ENCODE results near the gene NECAB2. TPM values are rescaled to one million over a fixed set of nuclear protein-coding genes. Genes with fewer than 3 reads are reported as not detected.

The NECAB2 gene
- total RNA-seq, 4 donors from 2014 or later, result not detected

- peaks cover 0 to 5% (median 3%) of the 10 kb centered on the region in 4 donors for H3K4me1 ChIP-seq
- H3K27ac ChIP-seq (replicated peaks in 1 of 4), result no peak overlapping the region
- no peak for DNase-seq (ENCODE audit: extremely low spot score)
- H3K9me3 ChIP-seq, result peaks cover 0 to 8% (median 3%) of the 10 kb centered on the region in 4 donors
- no peak overlapping the region for H3K4me3 ChIP-seq
- no peaks in the 10 kb centered on the region for H3K36me3 ChIP-seq
- WGBS, result 86% methylated on average over 13 of the region's 22 CpGs
- peaks cover 0 to 16% (median 0%) of the 10 kb centered on the region in 4 donors for H3K27me3 ChIP-seq
- no peak for TF ChIP-seq POLR2AphosphoS5 (IDR thresholded peaks at IDR 0.05)
- TF ChIP-seq, protein P1, sequence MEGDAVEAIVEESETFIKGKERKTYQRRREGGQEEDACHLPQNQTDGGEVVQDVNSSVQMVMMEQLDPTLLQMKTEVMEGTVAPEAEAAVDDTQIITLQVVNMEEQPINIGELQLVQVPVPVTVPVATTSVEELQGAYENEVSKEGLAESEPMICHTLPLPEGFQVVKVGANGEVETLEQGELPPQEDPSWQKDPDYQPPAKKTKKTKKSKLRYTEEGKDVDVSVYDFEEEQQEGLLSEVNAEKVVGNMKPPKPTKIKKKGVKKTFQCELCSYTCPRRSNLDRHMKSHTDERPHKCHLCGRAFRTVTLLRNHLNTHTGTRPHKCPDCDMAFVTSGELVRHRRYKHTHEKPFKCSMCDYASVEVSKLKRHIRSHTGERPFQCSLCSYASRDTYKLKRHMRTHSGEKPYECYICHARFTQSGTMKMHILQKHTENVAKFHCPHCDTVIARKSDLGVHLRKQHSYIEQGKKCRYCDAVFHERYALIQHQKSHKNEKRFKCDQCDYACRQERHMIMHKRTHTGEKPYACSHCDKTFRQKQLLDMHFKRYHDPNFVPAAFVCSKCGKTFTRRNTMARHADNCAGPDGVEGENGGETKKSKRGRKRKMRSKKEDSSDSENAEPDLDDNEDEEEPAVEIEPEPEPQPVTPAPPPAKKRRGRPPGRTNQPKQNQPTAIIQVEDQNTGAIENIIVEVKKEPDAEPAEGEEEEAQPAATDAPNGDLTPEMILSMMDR (IDR thresholded peaks at IDR 0.05), result no peak
- TF ChIP-seq EP300 (IDR thresholded peaks at IDR 0.05), result no peak
- TF ChIP-seq POLR2A (IDR thresholded peaks at IDR 0.05; ENCODE audit: low read depth), result no peak
- intact Hi-C loops (cut with DNase I), result no loop called here
Measured at GRCh38 chr16:83973581-83974385, 5.7 kb downstream of the NECAB2 start.

DNA sequence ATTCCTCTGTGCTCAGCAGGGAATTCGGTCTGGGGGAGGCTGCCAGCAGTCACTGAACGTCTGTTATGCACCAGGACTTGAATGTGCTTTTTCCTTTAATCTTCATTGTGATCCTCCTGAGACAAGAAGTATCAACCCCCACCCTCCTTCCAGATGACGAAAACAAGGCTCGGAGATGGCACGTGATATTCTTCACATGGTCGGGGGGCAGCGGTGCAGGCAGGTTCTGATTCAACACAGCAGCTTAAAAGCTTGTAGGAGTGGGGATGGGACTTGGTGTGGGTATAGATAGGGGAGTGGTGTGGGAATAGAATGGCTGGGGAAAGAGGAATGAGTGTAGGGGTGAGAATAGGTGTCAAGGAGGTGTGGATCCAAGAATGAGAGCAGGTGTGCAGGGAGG lies 6.4 kb downstream of the NECAB2 start:
- WGBS, result 50% methylated on average over 7 of the region's 7 CpGs
- H3K4me1 ChIP-seq, result no peaks in the 10 kb centered on the region
- DNase-seq (ENCODE audit: extremely low spot score), result no peak
- H3K36me3 ChIP-seq, result no peaks in the 10 kb centered on the region
- H3K4me3 ChIP-seq, result no peak overlapping the region
- no peak overlapping the region for H3K27ac ChIP-seq (replicated peaks in 1 of 4)
- H3K9me3 ChIP-seq, result peaks cover 0 to 11% (median 3%) of the 10 kb centered on the region in 4 donors
- H3K27me3 ChIP-seq, result peaks cover 0 to 9% (median 0%) of the 10 kb centered on the region in 4 donors
- intact Hi-C loops (cut with DNase I), result no loop called here
- TF ChIP-seq EP300 (IDR thresholded peaks at IDR 0.05) (no peak), POLR2A (IDR thresholded peaks at IDR 0.05; ENCODE audit: low read depth) (no peak), POLR2AphosphoS5 (IDR thresholded peaks at IDR 0.05) (no peak)
- TF ChIP-seq, protein P1 (IDR thresholded peaks at IDR 0.05), result no peak

- no peak overlapping the region for H3K4me3 ChIP-seq
Measured at GRCh38 chr16:83975590-83976260, 7.7 kb downstream of the NECAB2 start.

DNA sequence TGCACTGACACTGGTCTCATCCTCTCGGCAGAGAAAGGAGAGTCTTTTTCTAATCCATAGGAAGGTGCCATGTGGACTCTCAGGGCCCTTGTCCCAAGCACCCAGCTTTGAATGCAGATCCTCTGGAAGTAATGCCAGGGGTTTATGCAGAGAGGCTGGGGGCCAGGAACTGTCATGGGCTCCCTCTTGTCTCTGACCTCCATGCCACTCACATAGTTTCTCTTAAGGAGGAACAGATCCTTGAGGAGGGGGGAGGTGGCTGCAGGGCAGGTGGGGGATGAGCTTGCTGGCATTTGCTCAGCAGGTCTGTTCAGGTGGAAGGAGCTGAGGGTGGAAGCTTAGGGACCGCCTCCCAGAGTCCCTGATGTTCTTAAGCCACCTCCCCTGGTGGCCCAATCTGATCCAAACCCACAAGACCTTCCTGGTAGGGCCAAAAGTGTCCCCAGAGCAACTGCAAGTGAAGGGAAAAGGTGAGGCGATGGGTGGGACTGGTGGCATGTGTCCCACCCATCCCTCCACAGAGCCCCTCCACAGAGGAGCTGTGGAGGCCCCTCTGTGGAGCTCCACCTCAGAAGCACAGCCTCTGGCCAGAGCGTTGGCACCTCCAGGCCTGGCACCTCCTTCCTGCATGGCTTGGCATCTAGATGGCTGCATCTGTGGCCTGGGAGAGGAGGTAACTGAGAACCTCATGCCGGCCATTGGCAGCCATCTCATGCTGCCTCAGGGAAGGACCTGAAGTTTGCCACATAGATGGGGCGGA lies 9.2 kb downstream of the NECAB2 start:
- WGBS, result 94% methylated on average over 6 of the region's 6 CpGs
- DNase-seq (ENCODE audit: extremely low spot score), result no peak
- Histone ChIP-seq H3K27ac (replicated peaks in 1 of 4) (no peak overlapping the region), H3K9me3 (peaks cover 0 to 11% (median 3%) of the 10 kb centered on the region in 4 donors), H3K4me3 (no peak overlapping the region), H3K27me3 (no peaks in the 10 kb centered on the region), H3K4me1 (no peaks in the 10 kb centered on the region), H3K36me3 (no peaks in the 10 kb centered on the region)
- TF ChIP-seq EP300 (IDR thresholded peaks at IDR 0.05), result no peak
- no peak for TF ChIP-seq POLR2A (IDR thresholded peaks at IDR 0.05; ENCODE audit: low read depth)
- TF ChIP-seq, protein P1 (IDR thresholded peaks at IDR 0.05), result no peak
- TF ChIP-seq POLR2AphosphoS5 (IDR thresholded peaks at IDR 0.05), result no peak
- intact Hi-C loops (cut with DNase I), result no loop called here

More at GRCh38 chr16:83975590-83976260, 7.7 kb downstream of the NECAB2 start:
- Histone ChIP-seq H3K9me3 (peaks cover 0 to 11% (median 3%) of the 10 kb centered on the region in 4 donors), H3K27me3 (no peaks in the 10 kb centered on the region), H3K27ac (replicated peaks in 1 of 4) (no peak overlapping the region), H3K36me3 (no peaks in the 10 kb centered on the region), H3K4me1 (no peaks in the 10 kb centered on the region)
- 75% methylated on average over 9 of the region's 15 CpGs for WGBS
- TF ChIP-seq POLR2AphosphoS5 (IDR thresholded peaks at IDR 0.05), result no peak
- TF ChIP-seq, protein P1 (IDR thresholded peaks at IDR 0.05), result no peak
- TF ChIP-seq EP300 (IDR thresholded peaks at IDR 0.05), result no peak
- TF ChIP-seq POLR2A (IDR thresholded peaks at IDR 0.05; ENCODE audit: low read depth), result no peak
- intact Hi-C loops (cut with DNase I), result no loop called here
- no peak for DNase-seq (ENCODE audit: extremely low spot score)
